Prostate gland (tissue), 2 donors: ENCODE results near the gene MYD88.

Source experiments
- CTCF ChIP-seq, 4 experiments: fragments of 200-600 bp in 2 of 4; fragments of 450-650 bp in 2 of 4; sonication (generic) in 2 of 4; IDR thresholded peaks; 1 replicate in 3 of 4; 2 replicates in 1 of 4; pipeline ENCODE4 v1.5.1; 2016 to 2019; ENCODE audit warnings: antibody characterized with exemption in 4 of 4, mild to moderate bottlenecking in 2 of 4, moderate library complexity in 2 of 4
- POLR2AphosphoS5 ChIP-seq: sonication (generic); formaldehyde crosslinking; IDR thresholded peaks from one replicate; pipeline ENCODE4 v1.6.1; 2017; ENCODE audit warnings: antibody characterized with exemption

GRCh38 chr3:38119248-38119544 is 19.3 kb upstream of the MYD88 start:
- no peak for TF ChIP-seq POLR2AphosphoS5
- TF ChIP-seq CTCF (IDR thresholded peaks at IDR 0.05), result no peak
